ENCODE results near the gene C2CD3. TPM values are rescaled to one million over a fixed set of nuclear protein-coding genes. Genes with fewer than 3 reads are reported as not detected.
"Not testable (repeated sequence)": the region's sequence is repeated elsewhere in the genome, so short reads cannot be mapped to it uniquely, and the experiment has no call there.

Gene C2CD3
- polyA plus RNA-seq, 10 donors = 14.7 to 25.4 (median 19.3) TPM

GRCh38 chr11:74162681-74163467 is 7.9 kb downstream of the C2CD3 start:
- peak in 2 of 3 donors; percentile 23 to 35 for DNase-seq

- no peak for DNase-seq
Measured at GRCh38 chr11:74159642-74160041, 11.2 kb downstream of the C2CD3 start.

GRCh38 chr11:74157169-74157568 is 13.6 kb downstream of the C2CD3 start:
- no peak for DNase-seq

GRCh38 chr11:74154620-74155281 is 16.1 kb downstream of the C2CD3 start:
- DNase-seq = peak in 1 of 3 donors; percentile 19

- DNase-seq = no peak
Measured at GRCh38 chr11:74153224-74153623, 17.6 kb downstream of the C2CD3 start.

GRCh38 chr11:74147199-74147929 is 23.4 kb downstream of the C2CD3 start:
- DNase-seq = no peak

GRCh38 chr11:74144592-74144991 is 26.2 kb downstream of the C2CD3 start:
- DNase-seq = no peak

- no peak for DNase-seq
Measured at GRCh38 chr11:74142624-74143023, 28.2 kb downstream of the C2CD3 start.

GRCh38 chr11:74141908-74142307 is 28.9 kb downstream of the C2CD3 start:
- DNase-seq = no peak

- DNase-seq = no peak
Measured at GRCh38 chr11:74141241-74141695, 29.5 kb downstream of the C2CD3 start.

- not testable (repeated sequence) for DNase-seq
Measured at GRCh38 chr11:74139919-74140431, 30.8 kb downstream of the C2CD3 start.

GRCh38 chr11:74139151-74139918 is 31.5 kb downstream of the C2CD3 start:
- peak in 2 of 3 donors; percentile 29 to 50 for DNase-seq

GRCh38 chr11:74138572-74138971 is 32.2 kb downstream of the C2CD3 start:
- DNase-seq = peak; percentile 79 to 96 (median 83)

- peak in 2 of 3 donors; percentile 15 to 31 for DNase-seq
Measured at GRCh38 chr11:74138021-74138420, 32.8 kb downstream of the C2CD3 start.

GRCh38 chr11:74135127-74135840 is 35.5 kb downstream of the C2CD3 start:
- DNase-seq = no peak

GRCh38 chr11:74134661-74135060 is 36.1 kb downstream of the C2CD3 start:
- DNase-seq = no peak

GRCh38 chr11:74133436-74133835 is 37.4 kb downstream of the C2CD3 start:
- DNase-seq = peak in 1 of 3 donors; percentile 20

GRCh38 chr11:74132833-74133232 is 38.0 kb downstream of the C2CD3 start:
- no peak for DNase-seq

- not testable (repeated sequence) for DNase-seq
Measured at GRCh38 chr11:74129121-74129520, 41.7 kb downstream of the C2CD3 start.

- no peak for DNase-seq
Measured at GRCh38 chr11:74123008-74123448, 47.8 kb downstream of the C2CD3 start.

- no peak for DNase-seq
Measured at GRCh38 chr11:74121804-74122203, 49.0 kb downstream of the C2CD3 start.
